Kidney epithelial cell (primary cell): ENCODE results near the gene SH3RF3. TPM values are rescaled to one million over a fixed set of nuclear protein-coding genes. Genes with fewer than 3 reads are reported as not detected.

Source experiments
- DNase-seq: peaks from one replicate; pipeline ENCODE4 v3.0.0-alpha.2; 2010; ENCODE audit warnings: low read depth
- H3K27me3 ChIP-seq: 2 replicates; pipeline ENCODE4 v1.6.0; 2011; ENCODE audit warnings: low read length; ENCODE audit not compliant: control insufficient read depth, insufficient read depth
- H3K36me3 ChIP-seq: 2 replicates; pipeline ENCODE4 v1.5.1; 2011; ENCODE audit warnings: low read length; ENCODE audit not compliant: control insufficient read depth, insufficient read depth
- H3K4me3 ChIP-seq: 2 replicates; pipeline ENCODE4 v1.5.1; 2011; ENCODE audit warnings: low read depth, mild to moderate bottlenecking, control low read depth, low read length
- total RNA-seq: library from RNA; depleted of rRNA; stranded (reverse); fragments of >200 nt; gene quantifications from 2 replicates; pipeline ENCODE4 v1.2.3, GENCODE V29; 2015
- TF ChIP-seq, protein P1 (sequence below): IDR thresholded peaks from 2 replicates; pipeline ENCODE4 v1.5.1; 2011; ENCODE audit warnings: mild to moderate bottlenecking, moderate library complexity, low read length, control low read depth, inconsistent platforms; ENCODE audit not compliant: insufficient read depth, poor library complexity, severe bottlenecking

SH3RF3 gene
- total RNA-seq, 1 donor from 2014 or later, result 9.6 TPM

DNA sequence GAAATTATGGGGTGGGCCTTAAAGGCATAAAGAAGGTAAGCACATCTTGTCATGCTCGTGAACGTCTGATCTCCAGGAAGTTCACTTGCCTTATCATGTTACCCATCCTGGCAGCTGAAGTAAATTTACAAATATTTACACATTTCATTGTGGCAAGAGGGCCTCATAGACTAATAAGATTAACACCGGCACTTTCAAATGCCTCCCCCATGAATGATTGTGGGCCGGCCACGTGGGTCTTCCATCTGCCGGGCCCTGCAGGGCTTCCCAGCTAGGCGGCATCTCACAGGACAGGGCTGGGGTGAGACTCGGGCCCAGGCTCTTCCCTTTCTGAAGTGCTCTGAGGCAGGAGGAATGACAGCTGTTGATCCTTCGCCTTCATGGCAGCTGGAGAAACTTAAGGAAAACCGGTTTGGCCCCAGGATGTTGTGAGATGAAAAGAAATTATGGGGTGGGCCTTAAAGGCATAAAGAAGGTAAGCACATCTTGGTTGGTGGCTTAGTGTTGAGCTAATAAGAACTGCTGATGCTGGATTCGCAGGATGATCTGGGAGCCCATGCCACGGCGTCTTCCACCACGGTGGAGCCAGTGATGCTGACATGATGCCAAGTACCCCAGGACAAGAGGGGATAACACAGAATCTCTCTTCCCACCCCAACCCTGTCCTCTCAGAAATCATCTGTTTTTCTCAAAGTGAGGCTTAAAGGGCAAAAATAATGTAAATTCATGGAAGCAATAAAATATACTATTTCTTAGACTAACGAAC, 308.5 kb downstream of the SH3RF3 start:
- no peak for DNase-seq
- Histone ChIP-seq H3K4me3 (no peak overlapping the region), H3K27me3 (no peaks in the 10 kb centered on the region)

DNA sequence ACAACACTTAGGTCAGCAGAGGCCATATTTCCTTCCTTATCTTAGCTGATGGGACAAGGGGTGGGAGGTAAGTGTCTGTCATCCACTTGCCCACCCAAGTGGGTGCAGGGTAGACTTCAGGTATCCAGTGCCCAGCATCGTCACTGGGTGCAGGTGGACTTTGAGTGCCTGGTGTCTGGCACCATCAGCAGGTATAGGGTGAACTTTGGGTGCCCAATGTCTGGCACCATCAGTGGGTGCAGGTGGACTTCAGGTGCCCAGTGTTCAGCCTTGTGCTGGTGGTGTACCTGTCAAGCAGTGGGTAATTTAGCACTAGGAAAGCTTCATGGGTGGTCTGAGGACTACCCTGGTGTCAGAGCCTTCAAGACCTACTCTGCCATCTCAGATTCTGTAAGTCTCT, 309.1 kb downstream of the SH3RF3 start:
- Histone ChIP-seq H3K36me3 (no peaks in the 10 kb centered on the region), H3K4me3 (no peak overlapping the region), H3K27me3 (no peaks in the 10 kb centered on the region)
- TF ChIP-seq, protein P1, sequence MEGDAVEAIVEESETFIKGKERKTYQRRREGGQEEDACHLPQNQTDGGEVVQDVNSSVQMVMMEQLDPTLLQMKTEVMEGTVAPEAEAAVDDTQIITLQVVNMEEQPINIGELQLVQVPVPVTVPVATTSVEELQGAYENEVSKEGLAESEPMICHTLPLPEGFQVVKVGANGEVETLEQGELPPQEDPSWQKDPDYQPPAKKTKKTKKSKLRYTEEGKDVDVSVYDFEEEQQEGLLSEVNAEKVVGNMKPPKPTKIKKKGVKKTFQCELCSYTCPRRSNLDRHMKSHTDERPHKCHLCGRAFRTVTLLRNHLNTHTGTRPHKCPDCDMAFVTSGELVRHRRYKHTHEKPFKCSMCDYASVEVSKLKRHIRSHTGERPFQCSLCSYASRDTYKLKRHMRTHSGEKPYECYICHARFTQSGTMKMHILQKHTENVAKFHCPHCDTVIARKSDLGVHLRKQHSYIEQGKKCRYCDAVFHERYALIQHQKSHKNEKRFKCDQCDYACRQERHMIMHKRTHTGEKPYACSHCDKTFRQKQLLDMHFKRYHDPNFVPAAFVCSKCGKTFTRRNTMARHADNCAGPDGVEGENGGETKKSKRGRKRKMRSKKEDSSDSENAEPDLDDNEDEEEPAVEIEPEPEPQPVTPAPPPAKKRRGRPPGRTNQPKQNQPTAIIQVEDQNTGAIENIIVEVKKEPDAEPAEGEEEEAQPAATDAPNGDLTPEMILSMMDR, result no peak
- DNase-seq, result no peak

More for the DNA sequence above, 308.5 kb downstream of the SH3RF3 start:
- TF ChIP-seq, protein P1, result no peak
- H3K36me3 ChIP-seq, result no peaks in the 10 kb centered on the region

DNA sequence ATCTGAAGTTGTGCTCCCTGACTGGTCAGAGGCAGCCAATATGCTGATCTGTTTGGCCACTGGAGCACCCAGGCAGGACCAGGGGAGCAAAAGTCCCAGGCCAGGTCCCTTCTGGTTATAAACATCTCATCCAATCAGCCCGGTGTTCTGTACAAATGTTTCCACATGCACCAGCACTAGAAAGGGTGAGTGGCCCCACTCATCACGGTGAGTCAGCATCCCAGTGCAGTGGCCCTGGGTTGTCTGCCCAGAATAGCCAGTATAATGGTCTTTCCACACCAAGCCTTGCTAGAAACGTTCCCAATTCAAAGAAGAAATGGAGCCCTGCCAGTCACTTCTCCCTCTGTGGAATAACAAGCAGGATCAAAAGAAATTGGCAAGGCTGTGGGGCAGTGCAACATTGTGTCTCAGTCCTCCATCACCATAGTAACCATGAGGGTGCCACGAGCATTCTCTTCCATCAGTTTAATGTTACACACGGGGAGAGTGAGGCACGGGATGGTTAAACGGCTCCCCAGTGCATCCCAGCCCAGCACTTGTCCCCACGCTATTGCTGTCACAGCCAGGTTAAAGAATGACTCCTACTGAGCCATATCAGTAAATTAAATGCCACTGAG, 309.9 kb downstream of the SH3RF3 start:
- no peak overlapping the region for H3K4me3 ChIP-seq
- H3K36me3 ChIP-seq, result no peaks in the 10 kb centered on the region
- TF ChIP-seq, protein P1, result no peak
- H3K27me3 ChIP-seq, result no peaks in the 10 kb centered on the region
- DNase-seq, result no peak

DNA sequence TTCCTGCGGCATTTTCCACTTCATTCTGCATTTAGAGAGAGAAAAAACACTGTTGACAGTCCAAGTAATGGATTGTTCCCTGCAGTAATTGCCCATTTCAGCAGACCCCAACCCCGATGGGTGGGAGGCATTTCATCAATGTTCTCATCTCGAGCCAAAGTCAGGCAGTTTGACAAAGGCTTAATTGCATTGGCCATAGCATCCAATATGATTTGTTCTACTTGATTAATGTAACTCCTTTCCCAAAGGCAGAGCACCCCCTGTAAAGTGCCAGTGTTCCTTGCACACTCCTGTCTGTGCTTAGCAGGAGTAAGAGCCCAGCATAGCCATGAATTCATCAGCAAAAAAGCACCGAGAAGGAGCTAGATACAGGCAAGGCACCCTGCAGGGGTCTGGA, 310.4 kb downstream of the SH3RF3 start:
- H3K27me3 ChIP-seq, result no peaks in the 10 kb centered on the region
- no peak overlapping the region for H3K4me3 ChIP-seq
- TF ChIP-seq, protein P1, result no peak
- H3K36me3 ChIP-seq, result no peaks in the 10 kb centered on the region
- DNase-seq, result no peak

DNA sequence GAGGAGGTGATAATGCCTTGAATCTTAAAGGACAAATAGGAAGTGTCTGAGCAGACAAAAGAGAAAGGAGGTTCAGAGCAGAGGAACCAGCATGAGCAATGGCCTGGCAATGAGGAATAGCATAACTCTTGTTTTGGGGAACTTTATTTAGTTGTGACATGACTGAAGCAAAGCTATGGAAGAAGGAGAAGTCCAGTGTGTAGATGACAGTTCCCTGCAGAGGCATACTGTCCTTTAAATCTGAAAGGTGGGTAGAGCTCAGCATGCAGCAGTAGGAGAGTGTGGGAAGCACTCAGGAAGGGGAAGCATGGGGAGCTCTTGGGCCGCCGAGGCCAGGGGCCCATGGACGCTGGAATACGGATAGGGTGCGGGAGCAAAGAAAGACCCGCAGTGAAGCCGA, 311.0 kb downstream of the SH3RF3 start:
- no peaks in the 10 kb centered on the region for H3K27me3 ChIP-seq
- TF ChIP-seq, protein P1, result no peak
- DNase-seq, result no peak

More for the DNA sequence above, 311.0 kb downstream of the SH3RF3 start:
- no peak overlapping the region for H3K4me3 ChIP-seq
- H3K36me3 ChIP-seq, result no peaks in the 10 kb centered on the region
